HepG2 (cell line): ENCODE data around the gene DOLK. TPM values are rescaled to one million over a fixed set of nuclear protein-coding genes. Genes with fewer than 3 reads are reported as not detected.
A peak's percentile ranks its signal among the peaks of the same experiment; 100 is the strongest.

Source experiments
- ATAC-seq: fragments of 200-7000 bp; cut with Tn5 transposase; 3 replicates; pipeline ENCODE4 v1.9.1; 2020; ENCODE audit warnings: mild to moderate bottlenecking, moderate library complexity
- BruUV-seq: library from RNA; stranded (reverse); fragments of 400-500 nt; replicated peaks from 2 replicates; lab custom pipeline; 2021; lab: Mats Ljungman, UMichigan
- CTCF ChIA-PET: fragments of 300-600 bp; formaldehyde crosslinking; extraction: SDS; loops from one replicate; lab custom pipeline; 2021; ENCODE audit warnings: low total read pairs, inconsistent platforms, low intra/inter-chr PET ratio; lab: Yijun Ruan, JAX
- POLR2A ChIA-PET: fragments of 350-600 bp; sonication (Branson Sonifier 250); formaldehyde crosslinking; loops from one replicate; lab custom pipeline; 2020; ENCODE audit warnings: antibody characterized with exemption, inconsistent platforms; lab: Yijun Ruan, JAX
- DNase-seq: peaks from one replicate; pipeline ENCODE4 v3.0.0-alpha.2; 2015; ENCODE audit warnings: low spot score
- FAIRE-seq: peaks from 3 replicates; lab custom pipeline; 2011; peaks lifted over from hg19 to GRCh38; lab: Jason Lieb, UNC
- H2AFZ ChIP-seq: one replicate; pipeline ENCODE4 v1.6.1; 2011; ENCODE audit warnings: low read length, inconsistent platforms
- H3K27ac ChIP-seq: fragments of 300-600 bp; 3 replicates; pipeline ENCODE4 v1.8.0; 2011; ENCODE audit warnings: mixed run types, mild to moderate bottlenecking, mixed read lengths, low read length, inconsistent platforms; ENCODE audit not compliant: insufficient read depth; ENCODE audit errors: extremely low read length
- H3K27me3 ChIP-seq, 2 experiments: fragments of 200-600 bp in 1 of 2; 2 replicates in 1 of 2; 3 replicates in 1 of 2; pipeline versions ENCODE4 v1.6.0 to v1.8.0; 2011; ENCODE audit warnings: low read length in 2 of 2, mild to moderate bottlenecking in 2 of 2, moderate library complexity in 2 of 2, inconsistent platforms in 1 of 2; ENCODE audit not compliant: insufficient read depth in 2 of 2, control insufficient read depth in 1 of 2
- H3K36me3 ChIP-seq, 2 experiments: fragments of 200-600 bp in 1 of 2; replicated peaks in 1 of 2; 2 replicates in 1 of 2; 3 replicates in 1 of 2; pipeline versions ENCODE4 v1.5.1 to v1.8.0; 2011; ENCODE audit warnings: low read length in 2 of 2, inconsistent platforms in 1 of 2; ENCODE audit not compliant: insufficient read depth in 2 of 2, control insufficient read depth in 1 of 2
- H3K4me1 ChIP-seq: 2 replicates; pipeline ENCODE4 v1.5.1; 2012; ENCODE audit warnings: low read length, inconsistent platforms; ENCODE audit not compliant: insufficient read depth
- H3K4me2 ChIP-seq: 2 replicates; pipeline ENCODE4 v1.6.0; 2011; ENCODE audit warnings: low read depth, low read length, inconsistent platforms
- H3K4me3 ChIP-seq, 3 experiments: fragments of 200-600 bp in 1 of 3; sonication (generic), shearing (Covaris generic) in 1 of 3; replicated peaks in 1 of 3; 2 replicates each; pipeline ENCODE4 v1.5.1; 2011 to 2016; ENCODE audit warnings: low read length in 3 of 3, inconsistent platforms in 2 of 3, low read depth in 2 of 3, mild to moderate bottlenecking in 2 of 3, control low read depth in 1 of 3, mixed read lengths in 1 of 3; ENCODE audit not compliant: insufficient read depth in 1 of 3
- H3K79me2 ChIP-seq: one replicate; pipeline ENCODE4 v1.6.1; 2011; ENCODE audit warnings: low read length, inconsistent platforms; ENCODE audit not compliant: insufficient read depth
- H3K9ac ChIP-seq: 2 replicates; pipeline ENCODE4 v1.6.0; 2011; ENCODE audit warnings: mild to moderate bottlenecking, low read depth, low read length, inconsistent platforms; ENCODE audit not compliant: insufficient read depth
- H3K9me3 ChIP-seq: 2 replicates; pipeline ENCODE4 v1.5.1; 2012; ENCODE audit warnings: mild to moderate bottlenecking, low read length
- H4K20me1 ChIP-seq: 2 replicates; pipeline ENCODE4 v1.6.0; 2011; ENCODE audit warnings: inconsistent platforms, mild to moderate bottlenecking, low read length, moderate library complexity; ENCODE audit not compliant: insufficient read depth
- ATF3 ChIP-seq: sonication (generic); formaldehyde crosslinking; IDR thresholded peaks from 2 replicates; pipeline ENCODE4 v1.4.0; 2020; ENCODE audit warnings: missing genetic modification reagents
- BCLAF1 ChIP-seq: fragments of 450-650 bp; IDR thresholded peaks from 2 replicates; pipeline ENCODE4 v1.6.1; 2017; ENCODE audit warnings: mild to moderate bottlenecking
- DBP ChIP-seq: sonication (generic); formaldehyde crosslinking; IDR thresholded peaks from 2 replicates; pipeline ENCODE4 v1.4.0; 2020; ENCODE audit warnings: missing genetic modification reagents; ENCODE audit errors: not compliant biosample characterization
- GLI4 ChIP-seq: sonication (generic); formaldehyde crosslinking; IDR thresholded peaks from 2 replicates; pipeline ENCODE4 v1.5.1; 2020; ENCODE audit warnings: missing genetic modification reagents, mild to moderate bottlenecking, moderate library complexity, borderline replicate concordance
- HNF4G ChIP-seq, 2 experiments: sonication (generic) in 1 of 2; formaldehyde crosslinking in 1 of 2; IDR thresholded peaks; 2 replicates each; pipeline versions ENCODE4 v1.4.0 to v1.6.1; 2011 to 2020; ENCODE audit warnings: borderline replicate concordance in 2 of 2, low read depth in 2 of 2, mild to moderate bottlenecking in 2 of 2, low read length in 1 of 2, missing genetic modification reagents in 1 of 2, moderate library complexity in 1 of 2
- KAT2B ChIP-seq: fragments of 150-350 bp; IDR thresholded peaks from 2 replicates; pipeline ENCODE4 v1.6.1; 2014; ENCODE audit warnings: low read depth, low read length, borderline replicate concordance
- KDM3A ChIP-seq: IDR thresholded peaks from 2 replicates; pipeline ENCODE4 v1.6.1; 2018; ENCODE audit warnings: low read depth, missing compliant biosample characterization
- MEIS2 ChIP-seq: sonication (generic); formaldehyde crosslinking; IDR thresholded peaks from 2 replicates; pipeline ENCODE4 v1.9.0; 2021; ENCODE audit warnings: mild to moderate bottlenecking, missing genetic modification reagents
- NR2C2 ChIP-seq: sonication (generic); formaldehyde crosslinking; IDR thresholded peaks from 2 replicates; pipeline ENCODE4 v1.4.0; 2020; ENCODE audit warnings: missing genetic modification reagents, mild to moderate bottlenecking, moderate library complexity, borderline replicate concordance
- SAP130 ChIP-seq: IDR thresholded peaks from 2 replicates; pipeline ENCODE4 v1.6.1; 2016; ENCODE audit warnings: low read depth
- ZMAT3 ChIP-seq: sonication (generic); formaldehyde crosslinking; conservative IDR thresholded peaks from 2 replicates; pipeline ENCODE4 v1.7.0; 2021; ENCODE audit warnings: missing genetic modification reagents
- ZNF234 ChIP-seq: sonication (generic); formaldehyde crosslinking; conservative IDR thresholded peaks from 2 replicates; pipeline ENCODE4 v1.5.1; 2020; ENCODE audit warnings: mild to moderate bottlenecking, missing genetic modification reagents
- ZNF33A ChIP-seq: sonication (generic); formaldehyde crosslinking; IDR thresholded peaks from 2 replicates; pipeline ENCODE4 v1.5.1; 2020; ENCODE audit warnings: missing genetic modification reagents, mild to moderate bottlenecking, moderate library complexity, borderline replicate concordance
- ZNF431 ChIP-seq: sonication (generic); formaldehyde crosslinking; IDR thresholded peaks from 2 replicates; pipeline ENCODE4 v1.9.0; 2022; ENCODE audit warnings: missing genetic modification reagents, low read depth, mild to moderate bottlenecking, borderline replicate concordance
- ZNF501 ChIP-seq: sonication (generic); formaldehyde crosslinking; IDR thresholded peaks from 2 replicates; pipeline ENCODE4 v1.5.1; 2020; ENCODE audit warnings: mild to moderate bottlenecking, moderate library complexity, missing genetic modification reagents
- ZNF557 ChIP-seq: sonication (generic); formaldehyde crosslinking; IDR thresholded peaks from 2 replicates; pipeline ENCODE4 v1.4.0; 2020; ENCODE audit warnings: missing genetic modification reagents
- ZNF574 ChIP-seq: sonication (generic); formaldehyde crosslinking; IDR thresholded peaks from 2 replicates; pipeline ENCODE4 v1.4.0; 2020; ENCODE audit warnings: missing genetic modification reagents
- WGBS: methylation state at CpG from one replicate; pipeline ENCODE4 v1.1.6; 2017; ENCODE audit warnings: low lambda C conversion rate; 5-methylcytosine and 5-hydroxymethylcytosine counted together
- in situ Hi-C: cut with HindIII; loops from 2 replicates; pipeline ENCODE4 v1.10.0; 2017; ENCODE audit warnings: low pct_unique_long_range_greater_than_20kb; ENCODE audit not compliant: extremely low pct_ligation_motif_present
- intact Hi-C: fragments of 100-400 bp; cut with micrococcal nuclease; formaldehyde crosslinking; loops from one replicate; pipeline ENCODE4 v1.10.0; 2022; ENCODE audit not compliant: unreplicated experiment
- polyA plus RNA-seq, 8 experiments: library from polyadenylated mRNA; depleted of rRNA in 3 of 8; stranded (reverse) in 7 of 8; unstranded in 1 of 8; fragments of >200 nt; fragmentation: Illumina TruSeq in 4 of 8; extraction: Trizol in 4 of 8; gene quantifications; 2 replicates each; pipeline versions ENCODE4 v1.2.1 to v1.2.3, GENCODE V29; 2011 to 2016; ENCODE audit warnings: low read depth in 4 of 8, missing spikeins in 1 of 8, mixed read lengths in 1 of 8; ENCODE audit not compliant: insufficient read depth in 1 of 8
- total RNA-seq, 5 experiments: library from RNA; depleted of rRNA; stranded (reverse); fragments of >200 nt; fragmentation: Illumina TruSeq; extraction: Trizol; gene quantifications; 2 replicates each; pipeline ENCODE4 v1.2.3, GENCODE V29; 2016; ENCODE audit warnings: low read depth in 1 of 5

DOLK gene
- total and polyA plus RNA-seq, 2 of the 13 experiments (the other 11 are each of a cell fraction or from before 2014, with no cell fraction given), result 15.4 to 18.7 TPM

- no TSS peak for BruUV-seq
- H3K4me1 ChIP-seq, result peaks cover 91% of the 10 kb centered on the region
- no peak overlapping the region for H2AFZ ChIP-seq
- H3K9ac ChIP-seq, result no peak overlapping the region
- ATAC-seq, result no peak
- ChIA-PET CTCF (no interaction called here), POLR2A (interaction anchor here (0.7 to 3.9 kb wide), 5 partner anchors 36 to 289 kb away, joined by 3 to 25 read pairs (median 5); partner anchors contain the start of genes KYAT1 and LRRC8A)
- no peak for FAIRE-seq
- intact Hi-C loops, result no loop called here
- 45% methylated on average over 2 of the region's 2 CpGs for WGBS
- peak overlapping the region; percentile 46 for H3K27ac ChIP-seq
- no peaks in the 10 kb centered on the region for H3K27me3 ChIP-seq
- DNase-seq, result no peak
- peak overlapping the region; percentile 26; the same call in 1 of the 2 replicates for H3K4me2 ChIP-seq
- peaks cover 14% of the 10 kb centered on the region for H3K79me2 ChIP-seq
- H3K4me3 ChIP-seq, result no peak overlapping the region
- H3K9me3 ChIP-seq, result no peaks in the 10 kb centered on the region
- in situ Hi-C loops, result no loop called here
- H3K36me3 ChIP-seq, result peaks cover 7 to 16% of the 10 kb centered on the region in 2 experiments
- H4K20me1 ChIP-seq, result no peaks in the 10 kb centered on the region
- TF ChIP-seq DBP (CRISPR knock-in tag) (no peak), NR2C2 (CRISPR knock-in tag) (0 out of 2 replicates have a peak, but pooled peaks have one; percentile 14), ZNF557 (CRISPR knock-in tag) (no peak), ZMAT3 (CRISPR knock-in tag) (no peak), ATF3 (no peak), ZNF501 (CRISPR knock-in tag) (peak; percentile 67; the same call in 1 of the 2 replicates), ZNF234 (CRISPR knock-in tag) (no peak), ZNF431 (no peak), BCLAF1 (no peak), SAP130 (no peak), GLI4 (CRISPR knock-in tag) (peak; percentile 41; the same call in 1 of the 2 replicates), KDM3A (CRISPR knock-in tag) (0 out of 2 replicates have a peak, but pooled peaks have one; percentile 21), KAT2B (no peak), MEIS2 (CRISPR knock-in tag) (no peak), ZNF574 (CRISPR knock-in tag) (no peak), HNF4G (IDR thresholded peaks at IDR 0.05; ENCODE audit: borderline replicate concordance, low read depth, low read length) (no peak), HNF4G (CRISPR knock-in tag; IDR thresholded peaks at IDR 0.05; ENCODE audit: borderline replicate concordance, low read depth) (no peak), ZNF33A (CRISPR knock-in tag) (no peak)
Measured at GRCh38 chr9:128918921-128919320, 28.5 kb downstream of the DOLK start.
